Stimulated activated CD8-positive, alpha-beta memory T cell treated with anti-CD3 and anti-CD28 coated beads, Interleukin-15, amount 100 ng/mL, for 24 hours (primary cell): ENCODE data around the gene CNN1.
A peak's percentile ranks its signal among the peaks of the same experiment; 100 is the strongest.

Experiments
- DNase-seq: peaks from one replicate; pipeline ENCODE4 v3.0.0-alpha.2; 2020; ENCODE audit warnings: low read depth

Gene CNN1

GRCh38 chr19:11538232-11539036, at the start of gene CNN1:
Gene CNN1, plus strand, starts transcription at chr19:11538851. Its CDS starts 77 bp downstream, at chr19:11538928.
- no peak for DNase-seq

GRCh38 chr19:11489378-11489777, 49.3 kb upstream of the CNN1 start:
- no peak for DNase-seq

GRCh38 chr19:11494634-11495285, 43.9 kb upstream of the CNN1 start:
- DNase-seq, result no peak

GRCh38 chr19:11495481-11495880, 43.2 kb upstream of the CNN1 start:
- no peak for DNase-seq

GRCh38 chr19:11495885-11496284, 42.8 kb upstream of the CNN1 start:
- DNase-seq, result no peak

- peak; percentile 38 for DNase-seq
These were observed 42.1 kb upstream of the CNN1 start for GRCh38 chr19:11496391-11497163.

GRCh38 chr19:11499220-11499726, 39.4 kb upstream of the CNN1 start:
- no peak for DNase-seq

DNA sequence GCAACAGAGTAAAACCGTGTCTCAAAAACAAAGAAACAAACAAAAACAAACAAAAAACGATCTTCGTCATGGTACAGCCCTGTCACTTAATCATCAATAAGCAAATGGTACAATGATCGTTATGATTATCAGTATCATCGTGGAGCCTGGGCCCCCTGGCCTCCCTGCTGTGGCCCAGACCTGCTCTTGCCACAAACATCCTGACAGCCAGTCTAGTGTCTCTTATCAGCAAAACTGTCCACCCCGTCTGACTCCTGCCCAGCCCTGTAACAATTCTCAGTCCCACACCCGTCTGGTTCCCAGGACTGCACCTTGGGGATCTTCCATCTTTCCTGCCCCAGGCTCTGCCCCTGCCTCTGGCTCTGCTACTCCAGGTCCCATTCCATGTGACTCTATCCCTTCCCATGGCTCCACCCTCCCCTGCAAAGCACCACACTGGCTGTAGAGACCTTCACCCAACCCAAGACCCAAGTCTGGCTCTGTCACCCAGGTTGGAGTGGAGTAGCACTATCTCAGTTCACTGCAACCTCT, 38.7 kb upstream of the CNN1 start:
- DNase-seq, result no peak

DNA sequence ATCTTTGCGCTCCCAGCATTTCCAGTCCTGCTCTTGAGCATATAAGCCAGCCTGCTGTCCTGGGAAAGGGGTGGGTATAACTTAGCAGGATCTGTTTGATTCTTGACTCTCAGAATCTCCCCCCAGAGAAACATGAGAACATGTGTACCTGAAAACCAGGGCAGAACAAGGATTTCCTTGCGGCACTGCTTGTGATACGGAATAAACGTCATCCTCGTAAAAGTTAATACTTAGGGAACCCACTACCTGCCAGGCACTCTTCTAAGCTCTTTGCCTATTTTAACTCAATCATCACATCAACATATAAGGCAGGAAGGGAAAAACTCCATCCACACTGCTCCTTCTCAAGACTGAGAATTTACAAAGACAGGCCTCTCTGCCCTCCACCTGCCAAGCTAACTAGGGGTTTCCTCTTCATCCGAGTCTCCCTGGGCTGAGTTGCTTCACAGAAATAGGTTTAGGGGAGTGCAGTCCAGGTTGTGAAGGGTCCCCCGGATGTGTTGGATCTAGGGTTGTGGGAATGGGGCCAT, 34.1 kb upstream of the CNN1 start:
- no peak for DNase-seq

GRCh38 chr19:11505032-11505503, 33.6 kb upstream of the CNN1 start:
- peak; percentile 84 for DNase-seq

- DNase-seq, result peak; percentile 95
These were observed 33.0 kb upstream of the CNN1 start, which contains the start of gene ZNF653 for GRCh38 chr19:11505504-11506100. Gene ZNF653, minus strand, starts transcription at chr19:11505839. Its CDS starts 53 bp downstream, at chr19:11505786.

- no peak for DNase-seq
These were observed 32.5 kb upstream of the CNN1 start for GRCh38 chr19:11506101-11506555.

DNA sequence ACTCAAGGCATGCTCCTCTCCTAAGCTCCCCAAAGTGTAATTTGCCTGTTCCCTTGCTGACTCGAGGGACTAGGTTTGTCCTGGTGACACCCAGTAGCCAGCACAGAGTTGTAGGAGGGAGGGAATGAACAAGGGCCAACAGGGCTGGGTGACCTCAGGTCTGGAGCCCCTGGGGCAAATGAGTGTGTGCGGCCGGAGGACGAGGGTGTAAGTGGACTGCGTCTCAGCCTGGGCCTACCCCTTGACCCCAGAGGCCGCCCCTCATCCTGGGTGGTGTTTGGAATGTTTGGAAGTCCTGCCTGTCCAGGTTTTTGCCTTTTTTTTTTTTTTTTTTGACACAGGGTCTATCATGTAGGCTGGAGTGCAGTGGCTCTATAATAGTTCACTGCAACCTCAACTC, 31.7 kb upstream of the CNN1 start:
- DNase-seq, result no peak

DNA sequence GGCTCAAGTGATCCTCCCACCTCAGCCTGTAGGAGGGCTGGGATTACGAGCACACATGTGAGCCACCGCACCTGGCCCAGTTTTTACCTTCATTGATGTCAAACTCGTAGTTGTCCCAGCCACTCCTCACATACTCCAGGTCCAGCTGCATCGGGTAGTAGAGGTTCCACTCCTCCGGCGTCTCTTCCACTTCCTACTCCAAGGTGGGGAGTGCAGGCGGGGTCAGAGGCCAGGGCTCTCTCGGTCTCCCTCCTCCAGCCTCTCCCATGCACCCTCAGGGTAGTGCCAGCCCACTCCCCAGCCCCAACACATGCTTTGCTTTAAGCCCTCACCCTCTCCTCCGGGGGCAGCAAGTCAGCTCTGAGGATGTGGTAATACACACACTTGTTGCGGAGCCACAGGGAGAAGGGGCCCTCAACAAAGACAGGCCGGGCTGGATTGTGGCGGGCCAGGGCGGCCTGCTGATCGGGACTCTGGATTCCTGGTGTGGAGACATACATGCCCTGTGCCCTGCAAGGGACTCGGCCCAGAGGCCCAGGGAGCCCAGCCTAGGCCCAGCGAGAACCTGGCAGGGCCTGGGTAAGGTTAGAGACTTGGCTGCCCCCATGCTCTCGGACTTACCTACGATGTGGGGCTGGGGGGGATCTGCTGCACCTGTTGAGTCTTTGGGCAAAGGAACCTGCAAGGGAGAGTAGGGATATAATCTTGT, 31.1 kb upstream of the CNN1 start:
- DNase-seq, result no peak

DNA sequence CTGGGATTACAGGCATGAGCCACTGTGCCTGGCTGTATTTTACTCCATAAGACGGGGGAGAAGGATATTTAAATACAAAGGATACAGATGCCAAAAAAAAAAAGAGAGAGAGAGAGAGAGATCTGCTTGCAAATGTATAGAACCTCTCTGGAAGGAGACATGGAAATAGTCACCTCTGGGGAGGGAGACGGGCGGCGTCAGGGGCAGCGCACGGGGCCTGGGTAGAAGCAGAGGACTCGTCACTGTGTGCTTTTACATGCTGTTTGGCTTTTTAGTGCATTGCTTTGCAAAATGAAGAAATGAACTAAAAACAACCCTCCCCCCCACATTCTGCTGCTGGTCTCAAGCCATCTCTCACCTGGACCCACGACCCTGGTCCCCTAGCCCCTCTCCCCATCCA, 28.2 kb upstream of the CNN1 start:
- no peak for DNase-seq

GRCh38 chr19:11513946-11514345, 24.7 kb upstream of the CNN1 start:
- DNase-seq, result no peak

- DNase-seq, result no peak
These were observed 19.5 kb upstream of the CNN1 start for GRCh38 chr19:11519138-11519537.

DNA sequence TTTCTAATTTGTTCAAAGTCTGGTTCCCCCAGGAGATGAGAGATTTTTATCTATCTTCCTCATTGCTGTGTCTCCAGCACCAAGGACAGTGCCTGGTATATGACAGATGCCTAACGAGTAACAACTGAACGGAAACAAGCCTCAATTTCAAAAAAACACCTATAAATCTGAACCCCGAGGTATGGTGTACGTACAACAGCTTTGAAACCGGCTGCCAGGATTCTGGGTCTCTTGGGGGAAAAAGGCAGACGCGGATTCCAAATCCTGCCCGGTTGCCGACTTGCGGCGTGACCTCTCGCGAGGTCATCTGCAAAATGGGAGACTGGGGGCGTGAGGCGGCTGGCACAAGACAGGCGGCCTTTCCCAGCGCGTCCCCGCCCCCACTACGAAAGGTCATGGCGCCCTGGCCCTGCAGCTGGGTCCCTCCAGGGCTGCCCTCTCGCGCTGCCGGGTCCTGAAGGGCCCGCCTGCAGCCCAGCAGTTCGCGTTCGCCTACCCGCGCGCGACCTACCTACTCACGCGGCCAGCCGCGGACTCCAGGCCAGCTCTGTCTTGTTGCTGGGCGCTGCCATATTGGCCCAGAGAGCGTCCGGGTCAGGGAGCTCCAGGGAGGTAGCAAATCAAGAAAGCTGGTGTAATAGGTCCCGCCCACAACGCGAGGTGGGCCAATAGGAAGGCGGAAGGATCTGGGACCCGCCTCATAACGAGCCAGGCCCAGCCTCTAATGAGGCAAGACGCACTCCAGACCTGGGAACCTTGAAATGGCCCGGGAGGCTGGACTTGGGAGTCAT, 9.9 kb upstream of the CNN1 start, which contains the start of gene ECSIT:
ECSIT (minus strand) TSS at position 584 of the 791 bp plus-strand sequence. CDS start 9,964 bp downstream, outside the sequence.
- peak; percentile 67 for DNase-seq

- DNase-seq, result no peak
These were observed 8.2 kb upstream of the CNN1 start for GRCh38 chr19:11530432-11530831.

GRCh38 chr19:11534538-11534937, 4.1 kb upstream of the CNN1 start:
- no peak for DNase-seq
